GM12872 (cell line): ENCODE results near the gene REV1.

Experiments used
- TF ChIP-seq, protein P1 (sequence below): IDR thresholded peaks from 3 replicates; pipeline ENCODE4 v1.5.1; 2011; ENCODE audit warnings: low read depth, mild to moderate bottlenecking, low read length, moderate library complexity; ENCODE audit not compliant: insufficient read depth

REV1 gene

DNA sequence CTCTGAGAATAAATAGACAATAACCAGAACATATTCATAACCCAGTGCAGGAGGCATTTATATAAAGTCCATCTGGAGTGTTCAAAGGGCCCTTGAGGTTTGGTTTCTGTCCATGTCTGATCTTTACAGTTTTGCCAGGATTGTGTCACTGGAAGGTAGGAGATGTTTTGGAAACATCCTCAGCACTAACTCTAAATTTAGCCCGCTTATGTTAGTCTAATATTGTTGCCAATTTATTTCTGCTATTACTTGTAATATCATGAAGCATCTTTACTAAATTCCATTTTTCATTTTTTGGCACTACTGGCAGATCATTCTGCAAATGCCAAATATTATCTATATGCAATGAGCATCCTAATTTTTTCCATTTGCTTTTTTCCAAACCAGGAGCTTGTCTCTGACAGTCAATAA lies 22.4 kb upstream of the REV1 start:
- TF ChIP-seq, protein P1, sequence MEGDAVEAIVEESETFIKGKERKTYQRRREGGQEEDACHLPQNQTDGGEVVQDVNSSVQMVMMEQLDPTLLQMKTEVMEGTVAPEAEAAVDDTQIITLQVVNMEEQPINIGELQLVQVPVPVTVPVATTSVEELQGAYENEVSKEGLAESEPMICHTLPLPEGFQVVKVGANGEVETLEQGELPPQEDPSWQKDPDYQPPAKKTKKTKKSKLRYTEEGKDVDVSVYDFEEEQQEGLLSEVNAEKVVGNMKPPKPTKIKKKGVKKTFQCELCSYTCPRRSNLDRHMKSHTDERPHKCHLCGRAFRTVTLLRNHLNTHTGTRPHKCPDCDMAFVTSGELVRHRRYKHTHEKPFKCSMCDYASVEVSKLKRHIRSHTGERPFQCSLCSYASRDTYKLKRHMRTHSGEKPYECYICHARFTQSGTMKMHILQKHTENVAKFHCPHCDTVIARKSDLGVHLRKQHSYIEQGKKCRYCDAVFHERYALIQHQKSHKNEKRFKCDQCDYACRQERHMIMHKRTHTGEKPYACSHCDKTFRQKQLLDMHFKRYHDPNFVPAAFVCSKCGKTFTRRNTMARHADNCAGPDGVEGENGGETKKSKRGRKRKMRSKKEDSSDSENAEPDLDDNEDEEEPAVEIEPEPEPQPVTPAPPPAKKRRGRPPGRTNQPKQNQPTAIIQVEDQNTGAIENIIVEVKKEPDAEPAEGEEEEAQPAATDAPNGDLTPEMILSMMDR, result no peak

DNA sequence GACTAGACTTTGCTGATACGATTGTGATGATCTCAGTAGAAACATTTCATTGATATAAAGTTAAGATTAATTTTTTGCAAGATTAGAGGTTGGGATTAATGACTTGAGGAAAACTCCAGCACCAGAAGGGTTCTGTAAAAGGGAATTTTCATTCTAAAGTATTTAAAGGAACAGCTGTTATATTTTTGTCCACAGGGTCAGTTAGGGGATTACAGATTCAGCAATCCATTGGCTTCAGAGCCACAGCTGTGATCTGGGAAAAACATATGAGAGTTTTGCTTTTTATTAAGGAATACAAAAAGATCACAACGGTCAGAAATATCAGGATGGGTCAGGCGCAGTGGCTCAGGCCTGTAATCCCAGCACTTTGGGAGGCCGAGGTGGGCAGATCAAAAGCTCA lies 19.6 kb upstream of the REV1 start:
- TF ChIP-seq, protein P1, result no peak

DNA sequence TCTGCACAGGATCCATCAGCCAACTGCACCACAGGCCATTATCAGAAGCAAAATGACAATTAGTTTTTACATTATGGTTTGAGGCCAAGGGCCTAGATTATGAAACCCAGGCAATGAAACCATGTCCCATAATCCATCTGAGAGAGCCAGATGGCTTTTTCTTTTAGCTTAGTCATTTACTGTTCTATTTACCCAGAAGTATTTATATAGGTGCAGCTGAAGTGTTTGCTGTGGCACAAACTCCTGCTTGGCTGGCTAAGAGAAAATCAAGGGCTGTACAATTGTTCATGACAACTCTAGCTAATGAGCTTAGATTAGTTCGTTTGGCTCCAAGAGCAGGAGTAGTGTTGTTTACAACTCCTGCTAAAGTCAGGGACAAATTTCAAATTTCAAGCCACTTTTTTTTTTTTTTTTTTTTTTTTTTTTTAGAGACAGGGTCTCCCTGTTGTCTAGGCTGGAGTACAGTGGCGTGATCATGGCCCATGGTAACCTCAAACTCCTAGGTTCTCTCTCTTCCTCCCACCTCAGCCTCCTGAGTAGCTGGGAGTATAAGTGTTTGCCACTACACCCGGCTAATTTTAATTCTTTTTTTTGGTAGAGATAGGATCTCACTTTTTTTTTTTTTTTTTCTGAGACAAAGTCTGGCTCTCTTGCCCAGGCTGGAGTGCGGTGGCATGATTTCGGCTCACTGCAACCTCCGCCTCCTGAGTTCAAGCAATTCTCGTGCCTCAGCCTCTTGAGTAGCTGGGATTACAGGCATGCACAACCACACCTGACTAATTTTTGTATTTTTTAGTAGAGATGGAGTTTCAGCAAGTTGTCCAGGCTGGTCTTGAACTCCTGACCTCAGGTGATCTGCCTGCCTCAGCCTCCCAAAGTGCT lies 18.4 kb upstream of the REV1 start:
- TF ChIP-seq, protein P1, result no peak

DNA sequence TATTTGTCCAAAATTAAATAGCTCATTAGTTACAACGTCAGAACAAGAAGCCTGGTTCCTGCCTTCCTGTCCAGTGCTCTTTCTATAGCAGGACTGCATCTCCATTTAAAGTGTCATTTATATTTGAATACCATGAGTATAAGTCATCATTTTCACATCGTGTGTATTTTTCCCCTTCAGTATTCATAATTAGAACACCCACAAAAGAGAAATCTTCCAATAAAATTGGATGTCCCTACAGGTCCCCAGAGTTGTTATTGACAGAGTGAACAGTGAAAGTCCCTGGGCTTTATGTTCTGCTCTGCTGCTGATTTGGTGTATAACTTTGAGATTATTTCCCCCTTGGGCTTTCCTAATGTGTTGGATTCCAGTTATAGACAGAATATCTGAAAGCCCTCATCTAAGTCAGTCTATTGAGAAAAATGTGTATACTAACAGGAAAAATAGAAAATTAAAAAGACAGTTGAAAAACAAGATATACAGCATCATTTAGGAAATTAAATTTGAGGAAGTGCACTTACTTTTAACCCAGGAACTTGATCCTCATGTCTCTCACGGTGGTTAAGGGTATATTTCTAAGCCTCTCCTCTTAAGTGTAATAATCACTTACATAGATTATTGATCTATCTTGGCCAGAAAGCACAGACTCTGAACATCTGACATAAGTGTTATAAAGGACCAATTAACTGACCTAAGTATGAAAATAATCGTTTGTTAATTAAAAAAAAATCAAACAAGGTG lies 15.2 kb upstream of the REV1 start:
- TF ChIP-seq, protein P1, result no peak

- TF ChIP-seq, protein P1, result no peak
Observed at GRCh38 chr2:99496021-99496420, 6.2 kb upstream of the REV1 start.

DNA sequence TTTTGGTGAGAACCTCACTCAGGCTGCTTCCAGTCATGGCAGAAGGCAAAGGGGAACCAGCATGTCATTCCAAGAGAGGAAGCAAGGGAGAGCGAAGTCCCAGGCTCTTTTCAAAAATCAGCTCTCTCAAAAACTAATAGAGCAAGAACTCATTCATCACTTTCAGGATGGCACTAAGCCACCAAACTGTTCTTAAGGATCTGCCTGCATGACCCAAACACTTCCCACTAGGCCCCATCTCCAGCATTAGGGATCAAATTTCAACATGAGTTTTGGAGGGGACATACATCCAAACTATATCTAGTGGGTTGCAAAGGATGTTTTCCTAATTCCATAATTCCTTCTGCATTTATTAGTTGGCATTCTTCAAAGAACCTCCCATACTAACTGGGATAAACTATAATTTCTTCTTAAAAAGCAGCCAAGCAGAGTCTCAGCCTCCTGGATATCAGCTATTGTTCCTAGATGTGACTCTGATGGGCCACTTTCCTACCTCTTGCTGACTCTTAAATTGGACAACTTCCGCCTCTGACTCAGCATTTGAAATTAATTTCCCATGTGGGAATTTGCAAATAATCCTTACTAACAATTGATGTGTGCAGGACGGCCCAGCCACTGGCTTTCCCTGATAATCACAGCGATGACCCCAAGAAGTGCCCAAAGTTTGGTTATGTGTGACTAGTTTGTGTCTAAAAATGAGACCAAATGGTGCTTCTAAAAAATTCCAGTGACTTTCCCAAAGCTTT lies 5.5 kb upstream of the REV1 start:
- TF ChIP-seq, protein P1, result no peak

GRCh38 chr2:99492721-99493120 lies 2.9 kb upstream of the REV1 start:
- TF ChIP-seq, protein P1, result no peak
